ENCODE results near the gene WDR55. TPM values are rescaled to one million over a fixed set of nuclear protein-coding genes. Genes with fewer than 3 reads are reported as not detected.

The WDR55 gene
- total RNA-seq, 2 experiments from 2014 or later, result 38.7 to 40.6 TPM

Small RNA genes within 50 kb of the gene (microRNA-seq; reads per million reads assigned to microRNA genes)
- not detected for gene MIR3655

Other genes starting within 250 kb of the WDR55 start
- 1 to 10 TPM; 7.4 to 9.0 TPM for gene EIF4EBP3, start 117.2 kb upstream of the WDR55 start, total RNA-seq
- 10 to 100 TPM; 37.9 to 47.3 TPM for gene SRA1, start 107.4 kb upstream of the WDR55 start, total RNA-seq
- 10 to 100 TPM; 20.0 to 24.8 TPM for gene APBB3, start 100.3 kb upstream of the WDR55 start, total RNA-seq
- 100 to 1,000 TPM; 100 to 101 TPM for gene SLC35A4, start 100.1 kb upstream of the WDR55 start, total RNA-seq
- under 1 TPM; 0.38 to 0.56 TPM for gene CD14, start 31.7 kb upstream of the WDR55 start, total RNA-seq
- gene TMCO6, start 25.5 kb upstream of the WDR55 start, total RNA-seq, result 10 to 100 TPM; 33.1 to 35.3 TPM
- 10 to 100 TPM; 75.0 to 77.0 TPM for gene NDUFA2, start 17.3 kb upstream of the WDR55 start, total RNA-seq
- gene IK, start 17.1 kb upstream of the WDR55 start, total RNA-seq, result 100 to 1,000 TPM; 102 to 113 TPM
- 1 to 10 TPM; 2.8 to 2.9 TPM for gene DND1, start 8.7 kb downstream of the WDR55 start, total RNA-seq
- gene HARS1, start 26.5 kb downstream of the WDR55 start, total RNA-seq, result 10 to 100 TPM; 75.9 to 93.9 TPM
- 10 to 100 TPM; 30.7 to 36.6 TPM for gene HARS2, start 26.6 kb downstream of the WDR55 start, total RNA-seq
- 10 to 100 TPM; 45.0 to 58.6 TPM for gene ZMAT2, start 35.5 kb downstream of the WDR55 start, total RNA-seq
- not detected for gene PCDHA1, start 121.2 kb downstream of the WDR55 start, total RNA-seq
- not detected for gene PCDHA2, start 129.9 kb downstream of the WDR55 start, total RNA-seq
- not detected for gene PCDHA3, start 136.2 kb downstream of the WDR55 start, total RNA-seq
- gene PCDHA4, start 142.2 kb downstream of the WDR55 start, total RNA-seq, result not detected
- gene PCDHA5, start 156.7 kb downstream of the WDR55 start, total RNA-seq, result not detected
- gene PCDHA6, start 163.1 kb downstream of the WDR55 start, total RNA-seq, result not detected
- not detected for gene PCDHA7, start 169.4 kb downstream of the WDR55 start, total RNA-seq
- not detected for gene PCDHA8, start 176.3 kb downstream of the WDR55 start, total RNA-seq
- gene PCDHA9, start 183.5 kb downstream of the WDR55 start, total RNA-seq, result not detected
- gene PCDHA10, start 191.0 kb downstream of the WDR55 start, total RNA-seq, result not detected
- gene PCDHA11, start 204.1 kb downstream of the WDR55 start, total RNA-seq, result not detected
- not detected for gene PCDHA12, start 210.4 kb downstream of the WDR55 start, total RNA-seq
- not detected for gene PCDHA13, start 217.2 kb downstream of the WDR55 start, total RNA-seq